GM12864 (cell line): ENCODE measurements around the gene MRPL55.
"Not testable (repeated sequence)": the region's sequence is repeated elsewhere in the genome, so short reads cannot be mapped to it uniquely, and the experiment has no call there.

Experiments used
- DNase-seq: peaks from one replicate; pipeline ENCODE4 v3.0.0-alpha.2; 2011; ENCODE audit warnings: low read depth
- H3K4me3 ChIP-seq: 2 replicates; pipeline ENCODE4 v1.5.1; 2011; ENCODE audit warnings: mild to moderate bottlenecking, low read depth, low read length, control low read depth
- TF ChIP-seq, protein P1 (sequence below): IDR thresholded peaks from 2 replicates; pipeline ENCODE4 v1.5.1; 2011; ENCODE audit warnings: low read depth, mild to moderate bottlenecking, moderate library complexity, low read length, control low read depth, inconsistent platforms; ENCODE audit errors: missing control alignments

The MRPL55 gene

DNA sequence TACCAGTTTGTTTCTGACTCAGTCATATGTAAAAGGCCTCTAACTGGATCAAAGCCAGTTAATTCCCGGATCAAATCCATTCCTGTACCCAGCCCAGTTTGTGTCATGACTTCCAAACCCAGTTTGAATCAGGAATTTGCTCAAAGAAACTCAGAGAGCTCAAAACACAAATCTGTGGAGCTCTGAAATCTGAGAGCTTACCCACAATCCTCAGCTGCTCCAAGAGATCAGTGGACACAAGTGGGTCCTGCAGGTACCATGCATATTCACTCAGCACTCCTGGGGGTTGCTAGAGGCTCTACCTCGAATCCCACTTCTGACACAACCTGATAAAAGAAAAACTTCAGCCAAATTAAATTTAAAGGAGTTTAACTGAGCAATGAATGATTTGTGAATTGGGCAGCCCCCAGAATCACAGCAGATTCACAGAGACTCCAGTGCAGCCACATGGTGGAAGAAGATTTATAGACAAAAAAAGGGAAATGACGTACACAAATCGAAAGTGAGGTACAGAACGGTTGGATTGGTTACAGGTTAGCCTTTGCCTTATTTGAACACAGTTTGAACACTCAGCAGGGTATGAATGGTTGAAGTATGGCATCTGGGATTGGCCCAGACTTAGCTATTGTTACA, 11.9 kb upstream of the MRPL55 start:
- TF ChIP-seq, protein P1, sequence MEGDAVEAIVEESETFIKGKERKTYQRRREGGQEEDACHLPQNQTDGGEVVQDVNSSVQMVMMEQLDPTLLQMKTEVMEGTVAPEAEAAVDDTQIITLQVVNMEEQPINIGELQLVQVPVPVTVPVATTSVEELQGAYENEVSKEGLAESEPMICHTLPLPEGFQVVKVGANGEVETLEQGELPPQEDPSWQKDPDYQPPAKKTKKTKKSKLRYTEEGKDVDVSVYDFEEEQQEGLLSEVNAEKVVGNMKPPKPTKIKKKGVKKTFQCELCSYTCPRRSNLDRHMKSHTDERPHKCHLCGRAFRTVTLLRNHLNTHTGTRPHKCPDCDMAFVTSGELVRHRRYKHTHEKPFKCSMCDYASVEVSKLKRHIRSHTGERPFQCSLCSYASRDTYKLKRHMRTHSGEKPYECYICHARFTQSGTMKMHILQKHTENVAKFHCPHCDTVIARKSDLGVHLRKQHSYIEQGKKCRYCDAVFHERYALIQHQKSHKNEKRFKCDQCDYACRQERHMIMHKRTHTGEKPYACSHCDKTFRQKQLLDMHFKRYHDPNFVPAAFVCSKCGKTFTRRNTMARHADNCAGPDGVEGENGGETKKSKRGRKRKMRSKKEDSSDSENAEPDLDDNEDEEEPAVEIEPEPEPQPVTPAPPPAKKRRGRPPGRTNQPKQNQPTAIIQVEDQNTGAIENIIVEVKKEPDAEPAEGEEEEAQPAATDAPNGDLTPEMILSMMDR: no peak
- H3K4me3 ChIP-seq: no peak overlapping the region
- no peak for DNase-seq

DNA sequence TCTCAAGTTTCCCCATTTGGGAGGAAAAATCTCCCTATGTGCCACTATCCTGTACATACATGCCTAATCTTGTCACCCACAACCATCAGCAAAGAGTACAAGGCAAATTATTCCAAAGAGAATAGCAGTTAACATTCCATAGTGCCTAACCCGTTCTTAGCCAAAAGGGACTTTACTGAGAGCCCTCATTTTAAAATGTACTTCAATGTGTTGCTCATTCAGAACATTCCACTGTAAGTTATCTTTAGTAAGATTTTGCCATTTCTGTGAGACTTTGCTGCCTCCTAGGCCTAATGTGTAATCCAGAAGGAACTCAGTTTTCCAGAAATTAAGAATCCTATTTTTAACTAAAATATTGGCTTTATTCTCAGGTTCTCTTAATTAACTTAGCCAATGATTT, 11.3 kb upstream of the MRPL55 start:
- no peak overlapping the region for H3K4me3 ChIP-seq
- DNase-seq: no peak
- TF ChIP-seq, protein P1: no peak

DNA sequence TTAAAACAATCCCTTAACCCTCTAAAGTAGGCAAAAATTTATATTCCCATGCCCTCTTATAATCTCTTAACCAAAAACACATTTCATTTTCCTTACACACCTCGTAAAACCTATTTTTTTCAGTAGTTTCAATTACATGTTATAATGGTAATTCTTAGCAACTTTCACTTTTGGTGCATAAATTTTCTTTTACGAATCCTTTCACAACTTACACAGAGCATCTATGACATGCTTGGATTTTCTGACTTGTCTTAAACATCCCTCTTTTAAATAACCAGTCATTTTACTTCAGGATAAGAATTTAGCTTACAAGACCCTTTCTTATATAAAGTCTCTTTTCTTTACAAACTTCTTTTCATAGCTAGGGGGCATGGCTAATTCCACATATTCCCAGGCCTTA, 8.9 kb upstream of the MRPL55 start:
- TF ChIP-seq, protein P1: no peak
- no peak for DNase-seq
- no peak overlapping the region for H3K4me3 ChIP-seq

DNA sequence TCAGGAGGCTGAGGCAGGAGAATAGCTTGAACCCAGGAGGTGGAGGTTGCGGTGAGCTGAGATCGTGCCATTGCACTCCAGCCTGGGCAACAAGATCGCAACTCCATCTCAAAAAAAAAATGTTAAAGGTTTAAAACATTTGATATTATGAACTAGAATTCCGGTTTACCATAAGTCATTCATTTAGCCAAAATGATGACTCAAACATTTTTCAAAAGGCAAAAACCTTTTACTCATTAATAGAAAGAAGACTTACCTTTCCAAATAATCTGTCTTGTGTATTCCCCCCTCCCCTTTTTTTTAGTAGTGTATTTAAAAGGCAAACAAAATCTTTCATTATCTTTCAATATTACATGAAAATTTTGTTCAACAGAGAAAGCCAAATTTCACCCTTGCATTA, 8.2 kb upstream of the MRPL55 start:
- no peak overlapping the region for H3K4me3 ChIP-seq
- no peak for DNase-seq
- TF ChIP-seq, protein P1: no peak

DNA sequence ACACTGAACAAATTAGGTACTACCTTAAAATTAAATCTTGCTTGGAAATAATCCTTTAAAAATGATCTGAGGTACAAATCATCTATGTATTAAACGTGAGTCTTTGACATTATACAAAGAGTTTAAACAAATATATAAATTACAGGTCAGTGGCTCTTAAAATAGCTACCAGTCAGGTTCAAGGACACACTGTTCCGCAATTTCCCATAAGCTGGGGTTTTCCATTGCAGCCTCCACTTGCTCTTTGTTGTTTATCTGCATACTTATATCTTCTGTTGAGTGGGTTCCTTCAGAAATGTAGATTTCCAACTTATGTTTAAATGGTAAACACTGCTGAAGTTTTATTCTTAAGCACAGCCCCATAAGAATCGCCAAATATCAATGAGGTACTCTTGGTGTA, 5.7 kb upstream of the MRPL55 start:
- TF ChIP-seq, protein P1: no peak
- no peak overlapping the region for H3K4me3 ChIP-seq
- no peak for DNase-seq

DNA sequence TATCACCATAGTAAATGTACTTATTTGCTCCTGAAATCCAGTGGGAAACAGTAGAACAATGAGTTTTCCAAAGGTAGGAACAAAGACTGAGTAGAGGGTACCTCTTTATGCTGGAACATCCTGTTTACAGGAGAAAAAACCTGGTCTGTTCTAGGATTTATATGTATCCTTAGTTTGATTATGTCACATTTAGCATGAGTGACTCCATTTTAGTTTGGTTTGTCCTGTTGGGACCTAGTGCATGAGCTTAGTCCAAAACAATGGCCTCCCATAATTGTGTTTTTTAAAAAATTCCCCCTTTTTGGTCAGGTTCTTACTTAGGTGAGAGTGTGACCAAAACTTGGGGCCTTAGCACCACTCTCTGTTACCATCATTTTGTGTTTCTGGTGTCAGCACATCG, 3.5 kb upstream of the MRPL55 start:
- DNase-seq: no peak
- H3K4me3 ChIP-seq: no peak overlapping the region
- TF ChIP-seq, protein P1: no peak

DNA sequence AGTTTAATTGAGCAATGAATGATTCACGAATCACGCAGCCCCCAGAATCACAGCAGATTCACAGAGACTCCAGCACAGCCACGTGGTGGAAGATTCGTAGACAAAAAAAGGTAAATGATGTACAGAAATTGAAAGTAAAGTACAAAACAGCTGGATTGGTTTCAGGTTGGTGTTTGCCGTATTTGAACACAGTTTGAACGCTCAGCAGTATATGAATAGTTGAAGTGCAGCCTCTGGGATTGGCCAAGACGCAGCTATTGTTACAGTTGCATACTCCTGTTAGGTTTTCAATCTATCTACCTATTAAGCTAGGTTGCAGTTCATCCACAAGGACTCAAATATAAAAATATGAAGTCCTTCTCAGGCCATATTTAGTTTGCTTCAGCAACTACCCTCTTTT, 3.1 kb upstream of the MRPL55 start:
- TF ChIP-seq, protein P1: no peak
- H3K4me3 ChIP-seq: no peak overlapping the region
- no peak for DNase-seq

DNA sequence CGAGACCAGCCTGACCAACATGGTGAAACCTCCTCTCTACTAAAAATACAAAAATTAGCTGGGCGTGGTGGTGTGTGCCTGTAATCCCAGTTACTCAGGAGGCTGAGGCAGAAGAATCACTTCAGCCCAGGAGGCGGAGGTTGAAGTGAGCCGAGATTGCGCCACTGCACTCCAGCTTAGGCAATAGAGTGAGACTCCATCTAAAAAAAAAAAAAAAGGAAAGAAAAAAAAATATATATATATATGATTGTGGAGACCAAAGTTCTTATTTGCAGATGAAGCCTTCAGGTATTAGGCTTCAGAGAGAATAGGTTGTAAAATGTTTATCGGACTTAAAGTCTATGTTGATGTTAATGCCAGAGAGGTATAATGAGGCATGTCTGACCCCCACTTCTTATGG, 2.2 kb upstream of the MRPL55 start:
- not testable (repeated sequence) for DNase-seq, H3K4me3 ChIP-seq
